OCI-LY1 (cell line): ENCODE results near the gene MEPCE.

ENCODE experiments used
- H2AFZ ChIP-seq: fragments of 200-600 bp; sonication (generic), shearing (Covaris generic); 2 replicates; pipeline ENCODE4 v1.6.0; 2014; ENCODE audit warnings: antibody characterized with exemption, mild to moderate bottlenecking, low read length
- H3F3A ChIP-seq: fragments of 200-600 bp; sonication (generic), shearing (Covaris generic); 2 replicates; pipeline ENCODE4 v1.6.0; 2014; ENCODE audit warnings: mild to moderate bottlenecking, antibody characterized with exemption, low read length, moderate library complexity; ENCODE audit not compliant: insufficient read depth
- H3K27ac ChIP-seq: fragments of 200-600 bp; sonication (generic); 2 replicates; pipeline ENCODE4 v1.5.1; 2014; ENCODE audit warnings: low read length, mixed run types, mild to moderate bottlenecking, low read depth; ENCODE audit not compliant: poor library complexity, severe bottlenecking
- H3K27me3 ChIP-seq: fragments of 200-600 bp; sonication (generic); 2 replicates; pipeline ENCODE4 v1.6.0; 2014; ENCODE audit warnings: antibody characterized with exemption, mild to moderate bottlenecking, low read length, moderate library complexity; ENCODE audit not compliant: insufficient read depth
- H3K36me3 ChIP-seq: fragments of 200-600 bp; sonication (generic); 2 replicates; pipeline ENCODE4 v1.6.1; 2014; ENCODE audit warnings: mild to moderate bottlenecking, antibody characterized with exemption, low read length, moderate library complexity, mixed read lengths; ENCODE audit not compliant: insufficient read depth
- H3K4me1 ChIP-seq: fragments of 200-600 bp; sonication (generic); 2 replicates; pipeline ENCODE4 v1.5.1; 2014; ENCODE audit warnings: mild to moderate bottlenecking, low read length, moderate library complexity; ENCODE audit not compliant: insufficient read depth, severe bottlenecking
- H3K4me2 ChIP-seq: fragments of 200-600 bp; sonication (generic), shearing (Covaris generic); 2 replicates; pipeline ENCODE4 v1.6.1; 2014; ENCODE audit warnings: low read length
- H3K4me3 ChIP-seq: fragments of 200-600 bp; sonication (generic); 2 replicates; pipeline ENCODE4 v1.5.1; 2014; ENCODE audit warnings: low read length, low read depth, mild to moderate bottlenecking, mixed read lengths; ENCODE audit not compliant: poor library complexity, severe bottlenecking
- H3K79me2 ChIP-seq: fragments of 200-600 bp; shearing (Covaris generic); 2 replicates; pipeline ENCODE4 v1.6.1; 2016; ENCODE audit warnings: mixed run types, low read length, mixed read lengths; ENCODE audit not compliant: insufficient read depth
- H3K9ac ChIP-seq: fragments of 200-600 bp; sonication (generic), shearing (Covaris generic); 2 replicates; pipeline ENCODE4 v1.6.1; 2014; ENCODE audit warnings: mild to moderate bottlenecking, low read length, mixed read lengths
- H3K9me2 ChIP-seq: fragments of 200-600 bp; sonication (generic), shearing (Covaris generic); 2 replicates; pipeline ENCODE4 v1.6.1; 2014; ENCODE audit warnings: low read depth, mild to moderate bottlenecking, low read length, mixed read lengths
- H3K9me3 ChIP-seq: fragments of 200-600 bp; shearing (Covaris generic); 2 replicates; pipeline ENCODE4 v1.6.1; 2014; ENCODE audit warnings: low read length, mixed read lengths
- H4K20me1 ChIP-seq: fragments of 200-600 bp; sonication (generic), shearing (Covaris generic); 2 replicates; pipeline ENCODE4 v1.6.0; 2016; ENCODE audit warnings: mild to moderate bottlenecking, low read length; ENCODE audit not compliant: insufficient read depth
- CTCF ChIP-seq: fragments of 200-600 bp; sonication (generic), shearing (Covaris generic); IDR thresholded peaks from 2 replicates; pipeline ENCODE4 v1.5.1; 2017; ENCODE audit warnings: mild to moderate bottlenecking, antibody characterized with exemption, low read length, moderate library complexity, mixed read lengths
- EZH2 ChIP-seq: fragments of 200-600 bp; sonication (generic), shearing (Covaris generic); IDR thresholded peaks from 2 replicates; pipeline ENCODE4 v1.8.0; 2017; ENCODE audit warnings: borderline replicate concordance, mixed run types, mild to moderate bottlenecking, antibody characterized with exemption, low read length, moderate library complexity, mixed read lengths

Gene MEPCE

GRCh38 chr7:100389437-100390088 is 40.1 kb upstream of the MEPCE start:
- H3F3A ChIP-seq = no peaks in the 10 kb centered on the region

GRCh38 chr7:100390286-100391009 is 39.2 kb upstream of the MEPCE start:
- Histone ChIP-seq H3K79me2 (no peaks in the 10 kb centered on the region), H3K4me3 (no peak overlapping the region), H3K36me3 (no peaks in the 10 kb centered on the region), H3F3A (no peaks in the 10 kb centered on the region), H2AFZ (no peak overlapping the region), H3K9me2 (no peaks in the 10 kb centered on the region), H3K4me1 (no peaks in the 10 kb centered on the region), H4K20me1 (no peaks in the 10 kb centered on the region), H3K9me3 (no peaks in the 10 kb centered on the region), H3K9ac (no peak overlapping the region), H3K4me2 (no peak overlapping the region), H3K27ac (no peak overlapping the region), H3K27me3 (peaks cover 10% of the 10 kb centered on the region)
- TF ChIP-seq EZH2 = no peak
- TF ChIP-seq CTCF = no peak

More at GRCh38 chr7:100389437-100390088, 40.1 kb upstream of the MEPCE start:
- no peak overlapping the region for H2AFZ ChIP-seq
- TF ChIP-seq CTCF = no peak
- TF ChIP-seq EZH2 = no peak
- H3K9me3 ChIP-seq = no peaks in the 10 kb centered on the region
- no peak overlapping the region for H3K4me3 ChIP-seq
- no peak overlapping the region for H3K4me2 ChIP-seq
- H3K79me2 ChIP-seq = no peaks in the 10 kb centered on the region
- no peaks in the 10 kb centered on the region for H4K20me1 ChIP-seq
- no peaks in the 10 kb centered on the region for H3K36me3 ChIP-seq
- no peaks in the 10 kb centered on the region for H3K4me1 ChIP-seq
- H3K9ac ChIP-seq = no peak overlapping the region
- H3K27ac ChIP-seq = no peak overlapping the region
- H3K9me2 ChIP-seq = no peaks in the 10 kb centered on the region
- H3K27me3 ChIP-seq = peaks cover 10% of the 10 kb centered on the region

GRCh38 chr7:100393233-100393905 is 36.3 kb upstream of the MEPCE start:
- Histone ChIP-seq H3K36me3 (no peaks in the 10 kb centered on the region), H3K4me1 (peaks cover 12% of the 10 kb centered on the region), H3K79me2 (no peaks in the 10 kb centered on the region), H3K9me2 (no peaks in the 10 kb centered on the region), H3K4me3 (no peak overlapping the region), H3K9ac (no peak overlapping the region), H3K9me3 (no peaks in the 10 kb centered on the region), H4K20me1 (no peaks in the 10 kb centered on the region), H2AFZ (no peak overlapping the region), H3K27me3 (peaks cover 10% of the 10 kb centered on the region), H3F3A (no peaks in the 10 kb centered on the region), H3K4me2 (no peak overlapping the region), H3K27ac (no peak overlapping the region)
- no peak for TF ChIP-seq CTCF
- no peak for TF ChIP-seq EZH2
